ENCODE data around the gene LSR. TPM values are rescaled to one million over a fixed set of nuclear protein-coding genes. Genes with fewer than 3 reads are reported as not detected.

The LSR gene
- total RNA-seq, 1 experiment from 2014 or later = 172 TPM

GRCh38 chr19:35273686-35274259 is 25.0 kb downstream of the LSR start:
- Mint-ChIP-seq H3K4me1 (ENCODE audit: low read depth, unreplicated experiment) (no peaks in the 10 kb centered on the region), H3K4me3 (ENCODE audit: unreplicated experiment) (no peak overlapping the region), H3K27me3 (ENCODE audit: insufficient read depth, unreplicated experiment) (no peaks in the 10 kb centered on the region), H3K36me3 (ENCODE audit: insufficient read depth, unreplicated experiment) (peaks cover 76% of the 10 kb centered on the region), H3K27ac (ENCODE audit: unreplicated experiment) (no peak overlapping the region), H3K9me3 (ENCODE audit: unreplicated experiment) (no peaks in the 10 kb centered on the region)
- Histone ChIP-seq H3K36me3 (ENCODE audit: control insufficient read depth, insufficient read depth, low read length) (peaks cover 4% of the 10 kb centered on the region; the same call in 1 of the 2 replicates), H3K9me3 (no peaks in the 10 kb centered on the region), H3K27me3 (replicated peaks; ENCODE audit: control insufficient read depth, insufficient read depth, low read length) (no peaks in the 10 kb centered on the region), H3K4me3 (ENCODE audit: low read depth, low read length) (no peak overlapping the region), H3K4me1 (peaks cover 6% of the 10 kb centered on the region)
- no peak for TF ChIP-seq CTCF (IDR thresholded peaks at IDR 0.05; ENCODE audit: insufficient read depth in 1 of 2, low read depth in 1 of 2, low read length in 1 of 2, severe bottlenecking in 1 of 2, unreplicated experiment in 1 of 2)
- no peak for DNase-seq
- intact Hi-C loops (cut with micrococcal nuclease; ENCODE audit: unreplicated experiment) = no loop called here
- ChIA-PET CTCF (no interaction called here), POLR2A (no interaction called here)
- no TSS peak for BruUV-seq (replicated peaks)

- Mint-ChIP-seq H3K9me3 (ENCODE audit: unreplicated experiment) (no peaks in the 10 kb centered on the region), H3K4me3 (ENCODE audit: unreplicated experiment) (no peak overlapping the region), H3K36me3 (ENCODE audit: insufficient read depth, unreplicated experiment) (peaks cover 74% of the 10 kb centered on the region), H3K27me3 (ENCODE audit: insufficient read depth, unreplicated experiment) (no peaks in the 10 kb centered on the region), H3K4me1 (ENCODE audit: low read depth, unreplicated experiment) (no peaks in the 10 kb centered on the region), H3K27ac (ENCODE audit: unreplicated experiment) (no peak overlapping the region)
- no peak for TF ChIP-seq CTCF (IDR thresholded peaks at IDR 0.05; ENCODE audit: insufficient read depth in 1 of 2, low read depth in 1 of 2, low read length in 1 of 2, severe bottlenecking in 1 of 2, unreplicated experiment in 1 of 2)
- ChIA-PET POLR2A (no interaction called here), CTCF (no interaction called here)
- Histone ChIP-seq H3K4me3 (ENCODE audit: low read depth, low read length) (no peak overlapping the region), H3K4me1 (peaks cover 6% of the 10 kb centered on the region), H3K27me3 (replicated peaks; ENCODE audit: control insufficient read depth, insufficient read depth, low read length) (no peaks in the 10 kb centered on the region), H3K36me3 (ENCODE audit: control insufficient read depth, insufficient read depth, low read length) (peaks cover 4% of the 10 kb centered on the region; the same call in 1 of the 2 replicates), H3K9me3 (no peaks in the 10 kb centered on the region)
- no peak for DNase-seq
- intact Hi-C loops (cut with micrococcal nuclease; ENCODE audit: unreplicated experiment) = no loop called here
- no TSS peak for BruUV-seq (replicated peaks)
Observed at GRCh38 chr19:35274323-35274722, 25.5 kb downstream of the LSR start.

GRCh38 chr19:35276706-35277281 is 28.0 kb downstream of the LSR start:
- Histone ChIP-seq H3K4me3 (ENCODE audit: low read depth, low read length) (no peak overlapping the region), H3K4me1 (no peaks in the 10 kb centered on the region), H3K27me3 (replicated peaks; ENCODE audit: control insufficient read depth, insufficient read depth, low read length) (no peaks in the 10 kb centered on the region), H3K36me3 (ENCODE audit: control insufficient read depth, insufficient read depth, low read length) (no peaks in the 10 kb centered on the region), H3K9me3 (no peaks in the 10 kb centered on the region)
- no peak for DNase-seq
- Mint-ChIP-seq H3K27ac (ENCODE audit: unreplicated experiment) (peak overlapping the region; percentile 12), H3K4me3 (ENCODE audit: unreplicated experiment) (no peak overlapping the region), H3K4me1 (ENCODE audit: low read depth, unreplicated experiment) (no peaks in the 10 kb centered on the region), H3K9me3 (ENCODE audit: unreplicated experiment) (no peaks in the 10 kb centered on the region), H3K36me3 (ENCODE audit: insufficient read depth, unreplicated experiment) (peaks cover 58% of the 10 kb centered on the region), H3K27me3 (ENCODE audit: insufficient read depth, unreplicated experiment) (no peaks in the 10 kb centered on the region)
- ChIA-PET POLR2A (no interaction called here), CTCF (interaction anchor here (0.6 kb wide), 1 partner anchor 229 kb away, joined by 3 read pairs; no protein-coding TSS in a partner anchor)
- no TSS peak for BruUV-seq (replicated peaks)
- intact Hi-C loops (cut with micrococcal nuclease; ENCODE audit: unreplicated experiment) = no loop called here
- no peak for TF ChIP-seq CTCF (IDR thresholded peaks at IDR 0.05; ENCODE audit: insufficient read depth in 1 of 2, low read depth in 1 of 2, low read length in 1 of 2, severe bottlenecking in 1 of 2, unreplicated experiment in 1 of 2)
